K562 (cell line): ENCODE measurements around the gene THAP8. TPM values are rescaled to one million over a fixed set of nuclear protein-coding genes. Genes with fewer than 3 reads are reported as not detected.
A peak's percentile ranks its signal among the peaks of the same experiment; 100 is the strongest.

Experiments used
- CEBPG ChIP-seq, 3 experiments: fragments of 200-800 bp in 1 of 3; sonication (Bioruptor generic) in 1 of 3; sonication (generic) in 1 of 3; formaldehyde crosslinking in 1 of 3; IDR thresholded peaks in 2 of 3; conservative IDR thresholded peaks in 1 of 3; 2 replicates each; pipeline versions ENCODE4 v1.6.1 to v1.8.0; 2016 to 2022; ENCODE audit warnings: missing compliant biosample characterization in 2 of 3, missing genetic modification characterization in 2 of 3, mild to moderate bottlenecking in 1 of 3, missing genetic modification reagents in 1 of 3
- HDAC1 ChIP-seq, 2 experiments: fragments of 450-650 bp; IDR thresholded peaks; 2 replicates each; pipeline ENCODE4 v1.6.1; 2016 to 2017; ENCODE audit warnings: inconsistent platforms in 1 of 2, mild to moderate bottlenecking in 1 of 2, moderate library complexity in 1 of 2
- HDAC3 ChIP-seq: fragments of 450-650 bp; IDR thresholded peaks from 2 replicates; pipeline ENCODE4 v1.6.1; 2018; ENCODE audit warnings: borderline replicate concordance, mild to moderate bottlenecking, moderate library complexity; ENCODE audit not compliant: partially characterized antibody
- HNRNPLL ChIP-seq: fragments of 200-400 bp; formaldehyde crosslinking; IDR thresholded peaks from 2 replicates; pipeline ENCODE4 v1.6.1; 2017; ENCODE audit warnings: low read length, low read depth, mild to moderate bottlenecking; ENCODE audit not compliant: poor library complexity, severe bottlenecking
- JUN ChIP-seq, 2 experiments: sonication (generic) in 1 of 2; formaldehyde crosslinking in 1 of 2; IDR thresholded peaks; 2 replicates each; pipeline versions ENCODE4 v1.6.1 to v1.8.0; 2012 to 2022; ENCODE audit warnings: borderline replicate concordance in 2 of 2, mild to moderate bottlenecking in 2 of 2, improper control_type of control experiment in 1 of 2, low read depth in 1 of 2, low read length in 1 of 2, missing genetic modification reagents in 1 of 2
- NFRKB ChIP-seq: fragments of 450-650 bp; IDR thresholded peaks from 2 replicates; pipeline ENCODE4 v1.6.1; 2016; ENCODE audit warnings: low read depth
- PBX2 ChIP-seq, 2 experiments: IDR thresholded peaks in 1 of 2; conservative IDR thresholded peaks in 1 of 2; 2 replicates each; pipeline ENCODE4 v1.6.1; 2016; ENCODE audit warnings: low read depth in 2 of 2, mild to moderate bottlenecking in 1 of 2, missing compliant biosample characterization in 1 of 2, missing genetic modification characterization in 1 of 2, moderate library complexity in 1 of 2
- POLR2H ChIP-seq: IDR thresholded peaks from 2 replicates; pipeline ENCODE4 v1.6.1; 2016; ENCODE audit warnings: missing genetic modification characterization, low read depth, mild to moderate bottlenecking, control low read depth, missing compliant biosample characterization, moderate library complexity
- SETDB1 ChIP-seq: IDR thresholded peaks from one replicate; pipeline ENCODE4 v1.6.1; 2012; ENCODE audit warnings: low read length, control low read depth, inconsistent platforms
- SOX6 ChIP-seq: fragments of 450-650 bp; IDR thresholded peaks from 2 replicates; pipeline ENCODE4 v1.6.1; 2014; ENCODE audit warnings: mild to moderate bottlenecking
- SRSF9 ChIP-seq: fragments of 200-400 bp; formaldehyde crosslinking; IDR thresholded peaks from 2 replicates; pipeline ENCODE4 v1.6.1; 2017; ENCODE audit warnings: low read depth, low read length, borderline replicate concordance
- TBL1XR1 ChIP-seq, 2 experiments: IDR thresholded peaks; 2 replicates each; pipeline ENCODE4 v1.6.1; 2012; ENCODE audit warnings: improper control_type of control experiment in 2 of 2, low read length in 2 of 2, mild to moderate bottlenecking in 1 of 2
- ZNF668 ChIP-seq: fragments of 250-450 bp; sonication (Bioruptor Pico); IDR thresholded peaks from 2 replicates; pipeline ENCODE4 v1.8.0; 2022; ENCODE audit warnings: mild to moderate bottlenecking, inconsistent platforms
- polyA plus RNA-seq, 8 experiments: library from polyadenylated mRNA; depleted of rRNA in 4 of 8; stranded (reverse) in 5 of 8; unstranded in 3 of 8; fragments of >200 nt; fragmentation: Nextera tagmentation in 2 of 8; fragmentation: Illumina TruSeq in 1 of 8; extraction: Ambion mirVana in 2 of 8; extraction: Trizol in 1 of 8; gene quantifications; 2 replicates each; pipeline versions ENCODE4 v1.2.1 to v1.2.3, GENCODE V29; 2011 to 2014; ENCODE audit warnings: inconsistent platforms in 1 of 8, missing spikeins in 1 of 8
- total RNA-seq, 7 experiments: library from RNA; depleted of rRNA in 6 of 7; stranded (reverse); fragments of >200 nt in 6 of 7; fragmentation: Illumina TruSeq in 2 of 7; extraction: Trizol in 2 of 7; gene quantifications; 2 replicates each; pipeline versions ENCODE4 v1.2.1 to v1.2.3, GENCODE V29; 2011 to 2021; ENCODE audit warnings: low replicate concordance in 1 of 7
- TF ChIP-seq, protein P1 (sequence below): fragments of 250-450 bp; sonication (Bioruptor Pico); IDR thresholded peaks from 2 replicates; pipeline ENCODE4 v1.5.0; 2021
- TF ChIP-seq, protein P2 (sequence below): fragments of 250-450 bp; sonication (Bioruptor Pico); IDR thresholded peaks from 2 replicates; pipeline ENCODE4 v1.5.0; 2020; ENCODE audit warnings: mild to moderate bottlenecking
- TF ChIP-seq, protein P3 (sequence below): fragments of 150-350 bp; conservative IDR thresholded peaks from 2 replicates; pipeline ENCODE4 v1.6.1; 2014; ENCODE audit warnings: low read length

Gene THAP8
- total and polyA plus RNA-seq, 9 of the 15 experiments (the other 6 are each of a cell fraction or from before 2014, with no cell fraction given): 0.11 to 2.0 (median 0.94) TPM

GRCh38 chr19:36054733-36055686 is 925 bp upstream of the THAP8 start, which contains the start of gene WDR62 (continued):
- TF ChIP-seq, protein P1, sequence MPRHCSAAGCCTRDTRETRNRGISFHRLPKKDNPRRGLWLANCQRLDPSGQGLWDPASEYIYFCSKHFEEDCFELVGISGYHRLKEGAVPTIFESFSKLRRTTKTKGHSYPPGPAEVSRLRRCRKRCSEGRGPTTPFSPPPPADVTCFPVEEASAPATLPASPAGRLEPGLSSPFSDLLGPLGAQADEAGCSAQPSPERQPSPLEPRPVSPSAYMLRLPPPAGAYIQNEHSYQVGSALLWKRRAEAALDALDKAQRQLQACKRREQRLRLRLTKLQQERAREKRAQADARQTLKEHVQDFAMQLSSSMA: no peak
- no peak for TF ChIP-seq SOX6
- TF ChIP-seq CEBPG (CRISPR knock-in tag; IDR thresholded peaks at IDR 0.05): no peak
- no peak for TF ChIP-seq CEBPG (tag; conservative IDR thresholded peaks at IDR 0.05 in 1 of 2, IDR thresholded peaks at IDR 0.05 in 1 of 2)
- no peak for TF ChIP-seq PBX2 (CRISPR knock-in tag; IDR thresholded peaks at IDR 0.05; ENCODE audit: low read depth)
- TF ChIP-seq PBX2 (tag; conservative IDR thresholded peaks at IDR 0.05; ENCODE audit: low read depth): no peak
- no peak for TF ChIP-seq JUN (IDR thresholded peaks at IDR 0.05; ENCODE audit: borderline replicate concordance, low read depth, low read length)
- TF ChIP-seq JUN (CRISPR knock-in tag; IDR thresholded peaks at IDR 0.05; ENCODE audit: borderline replicate concordance): no peak
- TF ChIP-seq, protein P2, sequence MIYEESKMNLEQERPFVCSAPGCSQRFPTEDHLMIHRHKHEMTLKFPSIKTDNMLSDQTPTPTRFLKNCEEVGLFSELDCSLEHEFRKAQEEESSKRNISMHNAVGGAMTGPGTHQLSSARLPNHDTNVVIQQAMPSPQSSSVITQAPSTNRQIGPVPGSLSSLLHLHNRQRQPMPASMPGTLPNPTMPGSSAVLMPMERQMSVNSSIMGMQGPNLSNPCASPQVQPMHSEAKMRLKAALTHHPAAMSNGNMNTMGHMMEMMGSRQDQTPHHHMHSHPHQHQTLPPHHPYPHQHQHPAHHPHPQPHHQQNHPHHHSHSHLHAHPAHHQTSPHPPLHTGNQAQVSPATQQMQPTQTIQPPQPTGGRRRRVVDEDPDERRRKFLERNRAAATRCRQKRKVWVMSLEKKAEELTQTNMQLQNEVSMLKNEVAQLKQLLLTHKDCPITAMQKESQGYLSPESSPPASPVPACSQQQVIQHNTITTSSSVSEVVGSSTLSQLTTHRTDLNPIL (CRISPR knock-in tag): no peak
- no peak for TF ChIP-seq TBL1XR1 (IDR thresholded peaks at IDR 0.05; ENCODE audit: low read length in 2 of 2)
- no peak for TF ChIP-seq SETDB1
- TF ChIP-seq HNRNPLL: no peak
- TF ChIP-seq ZNF668 (CRISPR knock-in tag): no peak
- TF ChIP-seq, protein P3, sequence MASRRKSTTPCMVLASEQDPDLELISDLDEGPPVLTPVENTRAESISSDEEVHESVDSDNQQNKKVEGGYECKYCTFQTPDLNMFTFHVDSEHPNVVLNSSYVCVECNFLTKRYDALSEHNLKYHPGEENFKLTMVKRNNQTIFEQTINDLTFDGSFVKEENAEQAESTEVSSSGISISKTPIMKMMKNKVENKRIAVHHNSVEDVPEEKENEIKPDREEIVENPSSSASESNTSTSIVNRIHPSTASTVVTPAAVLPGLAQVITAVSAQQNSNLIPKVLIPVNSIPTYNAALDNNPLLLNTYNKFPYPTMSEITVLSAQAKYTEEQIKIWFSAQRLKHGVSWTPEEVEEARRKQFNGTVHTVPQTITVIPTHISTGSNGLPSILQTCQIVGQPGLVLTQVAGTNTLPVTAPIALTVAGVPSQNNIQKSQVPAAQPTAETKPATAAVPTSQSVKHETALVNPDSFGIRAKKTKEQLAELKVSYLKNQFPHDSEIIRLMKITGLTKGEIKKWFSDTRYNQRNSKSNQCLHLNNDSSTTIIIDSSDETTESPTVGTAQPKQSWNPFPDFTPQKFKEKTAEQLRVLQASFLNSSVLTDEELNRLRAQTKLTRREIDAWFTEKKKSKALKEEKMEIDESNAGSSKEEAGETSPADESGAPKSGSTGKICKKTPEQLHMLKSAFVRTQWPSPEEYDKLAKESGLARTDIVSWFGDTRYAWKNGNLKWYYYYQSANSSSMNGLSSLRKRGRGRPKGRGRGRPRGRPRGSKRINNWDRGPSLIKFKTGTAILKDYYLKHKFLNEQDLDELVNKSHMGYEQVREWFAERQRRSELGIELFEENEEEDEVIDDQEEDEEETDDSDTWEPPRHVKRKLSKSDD: no peak
- no peak for TF ChIP-seq HDAC3
- peak; percentile 68 for TF ChIP-seq POLR2H (tag)
- TF ChIP-seq HDAC1 (IDR thresholded peaks at IDR 0.05): peak in 1 of 2 experiments; percentile 97; a peak in 3 of 4 replicates
- TF ChIP-seq NFRKB: peak; percentile 67
- TF ChIP-seq SRSF9: no peak
